ENCODE data around the gene YKT6.

DNA sequence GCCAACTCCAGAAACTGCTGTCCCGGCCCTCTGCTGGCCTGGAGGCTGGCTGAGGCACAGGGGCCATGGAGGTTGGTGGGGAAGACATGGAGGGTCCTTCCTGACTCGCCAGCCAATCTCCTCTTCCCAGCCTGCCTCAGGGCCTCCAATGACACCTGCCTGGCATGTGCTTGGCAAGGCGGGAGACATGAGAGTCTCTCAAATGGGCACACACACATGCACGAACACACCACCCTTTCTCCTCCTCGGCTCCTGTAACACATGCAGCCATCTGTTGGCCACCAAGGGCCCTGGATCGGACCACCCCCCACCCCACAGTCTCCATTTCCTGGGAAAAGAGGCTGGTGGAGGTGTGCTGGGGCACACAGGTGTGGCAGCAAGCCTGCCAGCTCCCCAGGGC is 56.4 kb downstream of the YKT6 start:
- TF ChIP-seq, protein P1, sequence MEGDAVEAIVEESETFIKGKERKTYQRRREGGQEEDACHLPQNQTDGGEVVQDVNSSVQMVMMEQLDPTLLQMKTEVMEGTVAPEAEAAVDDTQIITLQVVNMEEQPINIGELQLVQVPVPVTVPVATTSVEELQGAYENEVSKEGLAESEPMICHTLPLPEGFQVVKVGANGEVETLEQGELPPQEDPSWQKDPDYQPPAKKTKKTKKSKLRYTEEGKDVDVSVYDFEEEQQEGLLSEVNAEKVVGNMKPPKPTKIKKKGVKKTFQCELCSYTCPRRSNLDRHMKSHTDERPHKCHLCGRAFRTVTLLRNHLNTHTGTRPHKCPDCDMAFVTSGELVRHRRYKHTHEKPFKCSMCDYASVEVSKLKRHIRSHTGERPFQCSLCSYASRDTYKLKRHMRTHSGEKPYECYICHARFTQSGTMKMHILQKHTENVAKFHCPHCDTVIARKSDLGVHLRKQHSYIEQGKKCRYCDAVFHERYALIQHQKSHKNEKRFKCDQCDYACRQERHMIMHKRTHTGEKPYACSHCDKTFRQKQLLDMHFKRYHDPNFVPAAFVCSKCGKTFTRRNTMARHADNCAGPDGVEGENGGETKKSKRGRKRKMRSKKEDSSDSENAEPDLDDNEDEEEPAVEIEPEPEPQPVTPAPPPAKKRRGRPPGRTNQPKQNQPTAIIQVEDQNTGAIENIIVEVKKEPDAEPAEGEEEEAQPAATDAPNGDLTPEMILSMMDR (IDR thresholded peaks at IDR 0.05): no peak
- TF ChIP-seq POLR2A (IDR thresholded peaks at IDR 0.05): no peak

Measured in tibial nerve (tissue), 3 donors.